GM21390 (cell line): ENCODE data around the gene PARN.
A peak's percentile ranks its signal among the peaks of the same experiment; 100 is the strongest.
"Not testable (repeated sequence)": the region's sequence is repeated elsewhere in the genome, so short reads cannot be mapped to it uniquely, and the experiment has no call there.

ENCODE experiments used
- ATAC-seq: cut with Tn5 transposase; IDR thresholded peaks from one replicate; pipeline ENCODE4 v1.9.1; 2021; ENCODE audit not compliant: unreplicated experiment

PARN gene

GRCh38 chr16:14632693-14633569 lies 2.9 kb upstream of the PARN start, which contains the start of gene BFAR:
Gene BFAR (plus strand): TSS chr16:14632951. CDS start chr16:14644347, 11,396 bp downstream.
- peak; percentile 66 for ATAC-seq

- ATAC-seq, result not testable (repeated sequence)
Measured at GRCh38 chr16:14630620-14631330, 715 bp upstream of the PARN start.

GRCh38 chr16:14629612-14629918 lies 495 bp downstream of the PARN start:
- peak; percentile 2 for ATAC-seq

GRCh38 chr16:14628806-14629611 lies 1.1 kb downstream of the PARN start:
- ATAC-seq, result no peak

- ATAC-seq, result no peak
Measured at GRCh38 chr16:14627078-14627477, 3.0 kb downstream of the PARN start.

GRCh38 chr16:14618566-14618965 lies 11.5 kb downstream of the PARN start:
- ATAC-seq, result no peak

GRCh38 chr16:14616280-14616679 lies 13.8 kb downstream of the PARN start:
- no peak for ATAC-seq

- ATAC-seq, result no peak
Measured at GRCh38 chr16:14613991-14614390, 16.1 kb downstream of the PARN start.

GRCh38 chr16:14611660-14612059 lies 18.4 kb downstream of the PARN start:
- no peak for ATAC-seq

GRCh38 chr16:14609716-14610115 lies 20.3 kb downstream of the PARN start:
- ATAC-seq, result no peak

GRCh38 chr16:14608604-14609003 lies 21.5 kb downstream of the PARN start:
- no peak for ATAC-seq

GRCh38 chr16:14608111-14608566 lies 21.9 kb downstream of the PARN start:
- no peak for ATAC-seq

- ATAC-seq, result peak; percentile 45
Measured at GRCh38 chr16:14606102-14606501, 24.0 kb downstream of the PARN start.

GRCh38 chr16:14602443-14602963 lies 27.6 kb downstream of the PARN start:
- no peak for ATAC-seq

- no peak for ATAC-seq
Measured at GRCh38 chr16:14600164-14600563, 29.9 kb downstream of the PARN start.

- no peak for ATAC-seq
Measured at GRCh38 chr16:14586637-14587305, 43.3 kb downstream of the PARN start.

GRCh38 chr16:14585287-14585686 lies 44.8 kb downstream of the PARN start:
- ATAC-seq, result no peak

GRCh38 chr16:14580926-14581325 lies 49.1 kb downstream of the PARN start:
- ATAC-seq, result not testable (repeated sequence)

GRCh38 chr16:14579266-14579665 lies 50.8 kb downstream of the PARN start:
- no peak for ATAC-seq

GRCh38 chr16:14576532-14576931 lies 53.5 kb downstream of the PARN start:
- no peak for ATAC-seq

GRCh38 chr16:14576069-14576468 lies 54.0 kb downstream of the PARN start:
- no peak for ATAC-seq
